Measurements from ENCODE around the gene CDYL2. TPM values are rescaled to one million over a fixed set of nuclear protein-coding genes. Genes with fewer than 3 reads are reported as not detected.

The CDYL2 gene
- total RNA-seq, 1 donor from 2014 or later: 5.4 TPM

DNA sequence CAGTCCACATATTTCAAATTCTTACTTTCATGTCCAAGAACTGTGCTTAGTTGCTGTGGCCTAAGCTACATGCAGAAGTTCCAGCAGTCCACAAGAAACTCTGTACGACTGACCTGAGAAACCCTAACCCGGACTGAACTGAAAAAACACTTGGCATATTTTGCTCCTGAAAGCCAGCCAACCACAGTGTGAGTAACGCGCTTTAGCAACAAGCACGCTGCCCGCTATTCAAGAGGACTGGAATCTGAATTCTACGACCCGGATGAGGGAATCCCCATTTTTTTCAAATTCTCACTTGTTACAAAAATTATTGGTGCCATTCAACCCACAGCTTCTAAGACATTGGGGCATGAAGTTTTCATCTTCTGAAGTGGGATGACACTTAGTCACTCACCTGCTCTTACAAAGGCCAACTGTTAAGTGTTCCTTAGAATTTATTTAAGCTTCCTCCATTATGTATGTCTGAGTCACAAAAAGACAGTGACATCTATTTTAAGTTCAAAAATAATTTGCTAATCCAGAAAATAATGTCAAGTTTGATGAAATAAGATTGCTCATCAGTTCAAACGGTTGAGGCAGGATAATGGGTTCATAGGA is 78.7 kb downstream of the CDYL2 start:
- no peak overlapping the region for H3K4me3 ChIP-seq (ENCODE audit: low read depth, low read length)
- TF ChIP-seq, protein P1, sequence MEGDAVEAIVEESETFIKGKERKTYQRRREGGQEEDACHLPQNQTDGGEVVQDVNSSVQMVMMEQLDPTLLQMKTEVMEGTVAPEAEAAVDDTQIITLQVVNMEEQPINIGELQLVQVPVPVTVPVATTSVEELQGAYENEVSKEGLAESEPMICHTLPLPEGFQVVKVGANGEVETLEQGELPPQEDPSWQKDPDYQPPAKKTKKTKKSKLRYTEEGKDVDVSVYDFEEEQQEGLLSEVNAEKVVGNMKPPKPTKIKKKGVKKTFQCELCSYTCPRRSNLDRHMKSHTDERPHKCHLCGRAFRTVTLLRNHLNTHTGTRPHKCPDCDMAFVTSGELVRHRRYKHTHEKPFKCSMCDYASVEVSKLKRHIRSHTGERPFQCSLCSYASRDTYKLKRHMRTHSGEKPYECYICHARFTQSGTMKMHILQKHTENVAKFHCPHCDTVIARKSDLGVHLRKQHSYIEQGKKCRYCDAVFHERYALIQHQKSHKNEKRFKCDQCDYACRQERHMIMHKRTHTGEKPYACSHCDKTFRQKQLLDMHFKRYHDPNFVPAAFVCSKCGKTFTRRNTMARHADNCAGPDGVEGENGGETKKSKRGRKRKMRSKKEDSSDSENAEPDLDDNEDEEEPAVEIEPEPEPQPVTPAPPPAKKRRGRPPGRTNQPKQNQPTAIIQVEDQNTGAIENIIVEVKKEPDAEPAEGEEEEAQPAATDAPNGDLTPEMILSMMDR (conservative IDR thresholded peaks at IDR 0.05; ENCODE audit: low read depth, low read length): no peak
- DNase-seq (ENCODE audit: low read depth): peak; percentile 59

DNA sequence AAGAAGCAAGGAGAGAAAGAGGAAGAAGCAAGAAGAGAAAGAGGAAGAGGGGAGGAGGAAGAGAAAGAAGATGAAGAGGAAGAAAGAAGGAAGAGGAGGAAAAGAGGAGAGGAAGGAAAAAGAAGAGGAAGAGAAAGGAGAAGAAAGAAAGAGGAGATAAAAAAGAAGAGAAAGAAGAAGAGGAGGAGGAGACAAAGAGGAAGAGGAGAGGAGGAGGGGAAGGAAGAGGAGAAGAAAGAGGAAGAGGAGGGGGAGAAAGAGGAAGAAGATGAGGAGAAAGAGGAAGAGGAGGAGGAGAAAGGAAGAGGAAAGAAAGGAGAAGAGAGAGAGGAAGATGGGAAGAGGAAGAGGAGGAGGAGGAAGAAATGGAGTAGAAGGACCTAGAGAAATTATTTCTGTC is 80.4 kb downstream of the CDYL2 start:
- no peak overlapping the region for H3K4me3 ChIP-seq (ENCODE audit: low read depth, low read length)
- TF ChIP-seq, protein P1 (conservative IDR thresholded peaks at IDR 0.05; ENCODE audit: low read depth, low read length): no peak
- DNase-seq (ENCODE audit: low read depth): no peak

DNA sequence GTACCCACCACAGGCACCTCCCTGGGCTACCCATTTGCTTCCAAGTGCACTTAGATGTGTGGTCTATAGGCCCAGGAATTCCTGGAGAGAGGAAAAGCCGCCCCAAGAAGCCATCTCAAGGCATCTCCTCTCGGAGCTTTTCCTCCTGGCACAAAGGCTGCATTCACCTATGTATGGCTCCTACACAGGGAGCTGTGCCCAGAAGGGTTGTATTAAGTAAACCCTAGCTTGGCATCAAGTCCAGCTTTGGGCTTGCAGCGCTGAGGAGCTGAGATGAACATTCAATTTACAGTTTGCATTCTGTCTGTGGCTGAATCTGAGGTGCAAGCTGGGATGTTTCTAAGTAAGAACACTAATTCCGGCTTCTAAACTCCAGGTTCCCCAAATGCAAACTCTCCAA is 81.3 kb downstream of the CDYL2 start:
- DNase-seq (ENCODE audit: low read depth): no peak
- TF ChIP-seq, protein P1 (conservative IDR thresholded peaks at IDR 0.05; ENCODE audit: low read depth, low read length): no peak
- no peak overlapping the region for H3K4me3 ChIP-seq (ENCODE audit: low read depth, low read length)

DNA sequence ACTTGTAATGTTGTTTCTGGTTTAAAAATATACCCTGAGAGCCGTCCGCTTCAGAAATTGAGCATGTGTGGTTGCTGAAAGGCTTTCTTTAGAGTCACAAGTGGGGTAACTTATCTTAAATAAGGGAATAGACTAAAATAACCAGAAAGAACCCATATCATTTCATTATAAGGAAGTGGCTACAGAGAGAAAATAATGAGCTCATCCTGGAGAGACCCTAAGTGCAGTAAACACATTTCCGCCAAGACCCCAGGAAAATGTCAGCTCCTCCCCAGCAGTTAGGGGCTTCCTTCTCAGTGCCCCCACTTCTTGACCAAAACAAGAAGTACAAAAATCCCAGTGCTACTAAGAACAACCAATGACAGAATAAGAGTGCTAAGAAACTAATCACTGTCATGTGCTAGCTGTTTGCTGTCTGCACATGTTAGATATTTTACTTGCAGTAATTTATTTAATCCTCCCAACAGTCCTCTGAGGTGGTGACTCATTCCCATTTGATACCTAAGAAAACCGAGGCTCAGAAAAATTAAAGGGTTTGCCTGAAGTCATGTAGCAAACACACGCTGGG is 83.5 kb downstream of the CDYL2 start:
- DNase-seq (ENCODE audit: low read depth): peak; percentile 39
- H3K4me3 ChIP-seq (ENCODE audit: low read depth, low read length): no peak overlapping the region
- TF ChIP-seq, protein P1 (conservative IDR thresholded peaks at IDR 0.05; ENCODE audit: low read depth, low read length): no peak

DNA sequence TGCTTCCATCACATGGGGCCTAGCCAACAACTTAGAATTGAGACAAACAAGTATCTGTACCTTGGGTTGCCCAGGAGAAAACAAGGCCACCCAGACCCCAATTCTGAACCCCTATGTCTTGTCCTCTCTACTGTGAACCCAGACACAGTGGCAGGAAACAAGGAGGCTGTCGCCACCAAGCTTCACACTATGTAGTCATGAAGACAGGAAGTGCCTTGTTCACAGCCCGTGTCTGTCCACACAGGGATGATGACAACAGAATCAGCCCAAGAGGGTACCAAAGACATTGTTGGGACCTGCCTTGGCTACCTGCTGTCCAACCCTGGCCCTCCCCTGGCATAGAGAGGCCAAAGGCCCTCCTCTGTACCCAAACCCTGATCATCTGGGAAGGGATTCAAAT is 84.8 kb downstream of the CDYL2 start:
- TF ChIP-seq, protein P1 (conservative IDR thresholded peaks at IDR 0.05; ENCODE audit: low read depth, low read length): no peak
- DNase-seq (ENCODE audit: low read depth): no peak

DNA sequence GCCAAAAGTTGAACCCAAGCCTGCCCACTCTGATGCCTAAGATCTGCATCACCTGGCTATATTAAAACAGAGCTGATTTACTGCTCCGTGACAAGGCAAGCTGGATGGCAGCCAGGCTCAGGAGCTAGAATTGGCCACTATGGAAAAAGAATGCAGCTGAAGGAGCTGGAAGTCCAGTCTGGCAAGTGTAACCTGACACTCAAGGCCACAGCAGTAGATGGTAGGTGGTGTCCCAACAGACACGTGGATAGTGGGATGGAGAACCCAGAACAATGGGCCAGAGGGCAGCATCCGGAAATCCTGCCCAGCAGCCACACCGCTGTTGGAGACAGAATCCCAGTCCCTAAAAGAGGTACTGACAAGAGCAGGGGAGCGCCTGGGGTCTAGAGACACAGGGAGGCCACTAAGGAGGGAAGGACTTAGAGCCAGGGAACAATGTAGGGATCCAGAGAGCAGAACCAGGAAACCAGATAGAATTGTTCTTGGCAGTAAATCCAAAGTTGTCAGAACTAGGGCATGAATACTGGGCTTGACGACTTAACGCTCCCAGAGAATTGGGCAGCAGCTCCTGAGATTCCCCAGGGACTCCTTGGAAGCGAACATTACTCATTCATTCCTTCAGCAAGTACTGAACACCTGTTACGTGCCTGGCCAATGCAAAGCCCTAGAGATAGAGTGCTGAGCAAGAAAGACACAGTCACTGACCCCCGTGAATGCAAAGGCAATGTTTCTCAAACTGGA is 85.7 kb downstream of the CDYL2 start:
- TF ChIP-seq, protein P1 (conservative IDR thresholded peaks at IDR 0.05; ENCODE audit: low read depth, low read length): no peak
- no peak overlapping the region for H3K4me3 ChIP-seq (ENCODE audit: low read depth, low read length)
- peak; percentile 62 for DNase-seq (ENCODE audit: low read depth)

More for the DNA sequence above, 84.8 kb downstream of the CDYL2 start:
- no peak overlapping the region for H3K4me3 ChIP-seq (ENCODE audit: low read depth, low read length)

Measured in epithelial cell of proximal tubule (primary cell).